Suprapubic skin (tissue), 4 donors: ENCODE measurements around the gene CHRM4. TPM values are rescaled to one million over a fixed set of nuclear protein-coding genes. Genes with fewer than 3 reads are reported as not detected.
A peak's percentile ranks its signal among the peaks of the same experiment; 100 is the strongest.

Source experiments
- DNase-seq, 2 donors: peaks; one replicate each; pipeline ENCODE4 v3.0.0-alpha.2; 2019; ENCODE audit warnings: low spot score in 2 of 2
- H3K27ac ChIP-seq: fragments of 200-600 bp; sonication (generic); one replicate; pipeline ENCODE4 v1.5.1; 2019
- H3K27me3 ChIP-seq: fragments of 200-600 bp; sonication (generic); one replicate; pipeline ENCODE4 v1.5.1; 2019
- H3K36me3 ChIP-seq: fragments of 200-600 bp; sonication (generic); one replicate; pipeline ENCODE4 v1.5.1; 2019
- H3K4me1 ChIP-seq: fragments of 200-600 bp; sonication (generic); one replicate; pipeline ENCODE4 v1.5.1; 2019
- H3K4me3 ChIP-seq: fragments of 200-600 bp; sonication (generic); one replicate; pipeline ENCODE4 v1.5.1; 2019; ENCODE audit warnings: mild to moderate bottlenecking
- H3K9me3 ChIP-seq: fragments of 200-600 bp; sonication (generic); one replicate; pipeline ENCODE4 v1.5.1; 2019
- EP300 ChIP-seq: sonication (generic); formaldehyde crosslinking; IDR thresholded peaks from one replicate; pipeline ENCODE4 v1.6.1; 2017; ENCODE audit warnings: antibody characterized with exemption
- POLR2A ChIP-seq, 2 donors: fragments of 450-650 bp; IDR thresholded peaks; one replicate each; pipeline ENCODE4 v1.6.1; 2017; ENCODE audit warnings: antibody characterized with exemption in 2 of 2, mild to moderate bottlenecking in 2 of 2, moderate library complexity in 2 of 2
- POLR2AphosphoS5 ChIP-seq, 3 donors: sonication (generic); formaldehyde crosslinking; IDR thresholded peaks; one replicate each; pipeline ENCODE4 v1.6.1; 2017; ENCODE audit warnings: antibody characterized with exemption in 3 of 3
- WGBS: methylation state at CpG from one replicate; pipeline ENCODE4 v1.1.5; 2018; 5-methylcytosine and 5-hydroxymethylcytosine counted together
- total RNA-seq, 4 donors: library from RNA; depleted of rRNA; stranded (reverse); fragments of >200 nt; gene quantifications; one replicate each; pipeline ENCODE4 v1.1.0, GENCODE V29; 2016
- TF ChIP-seq, protein P1 (sequence below), 2 donors: fragments of 200-600 bp in 1 of 2; fragments of 450-650 bp in 1 of 2; sonication (generic) in 1 of 2; IDR thresholded peaks; one replicate each; pipeline ENCODE4 v1.5.1; 2016 to 2019; ENCODE audit warnings: antibody characterized with exemption in 2 of 2, mild to moderate bottlenecking in 1 of 2, moderate library complexity in 1 of 2

Gene CHRM4
- total RNA-seq, 4 donors from 2014 or later: 0.80 to 3.0 (median 2.6) TPM

DNA sequence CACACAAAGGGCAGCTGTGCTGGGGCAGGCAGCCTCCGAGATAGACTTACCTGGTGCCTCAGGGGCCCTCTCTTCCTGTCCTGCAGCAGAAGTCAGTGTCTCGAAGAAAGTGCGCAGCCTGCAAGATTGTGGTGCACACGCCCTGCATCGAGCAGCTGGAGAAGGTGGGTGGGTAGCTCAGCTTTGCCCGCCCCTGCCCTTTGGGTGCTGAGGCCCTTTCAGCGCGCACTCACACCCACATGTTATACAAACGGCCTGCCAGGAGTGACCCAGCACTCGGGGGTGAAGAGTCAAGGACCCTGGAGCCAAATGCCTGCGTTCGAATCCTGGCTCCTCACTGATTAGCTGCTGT is 23.7 kb downstream of the CHRM4 start:
- no peak for DNase-seq
- WGBS: 100% methylated on average over 2 of the region's 12 CpGs
- Histone ChIP-seq H3K4me3 (no peak overlapping the region), H3K27me3 (no peaks in the 10 kb centered on the region), H3K9me3 (no peaks in the 10 kb centered on the region), H3K36me3 (peaks cover 52% of the 10 kb centered on the region), H3K4me1 (peaks cover 33% of the 10 kb centered on the region), H3K27ac (no peak overlapping the region)
- no peak for TF ChIP-seq EP300
- TF ChIP-seq POLR2A (IDR thresholded peaks at IDR 0.05): no peak
- TF ChIP-seq POLR2AphosphoS5 (IDR thresholded peaks at IDR 0.05): no peak
- TF ChIP-seq, protein P1, sequence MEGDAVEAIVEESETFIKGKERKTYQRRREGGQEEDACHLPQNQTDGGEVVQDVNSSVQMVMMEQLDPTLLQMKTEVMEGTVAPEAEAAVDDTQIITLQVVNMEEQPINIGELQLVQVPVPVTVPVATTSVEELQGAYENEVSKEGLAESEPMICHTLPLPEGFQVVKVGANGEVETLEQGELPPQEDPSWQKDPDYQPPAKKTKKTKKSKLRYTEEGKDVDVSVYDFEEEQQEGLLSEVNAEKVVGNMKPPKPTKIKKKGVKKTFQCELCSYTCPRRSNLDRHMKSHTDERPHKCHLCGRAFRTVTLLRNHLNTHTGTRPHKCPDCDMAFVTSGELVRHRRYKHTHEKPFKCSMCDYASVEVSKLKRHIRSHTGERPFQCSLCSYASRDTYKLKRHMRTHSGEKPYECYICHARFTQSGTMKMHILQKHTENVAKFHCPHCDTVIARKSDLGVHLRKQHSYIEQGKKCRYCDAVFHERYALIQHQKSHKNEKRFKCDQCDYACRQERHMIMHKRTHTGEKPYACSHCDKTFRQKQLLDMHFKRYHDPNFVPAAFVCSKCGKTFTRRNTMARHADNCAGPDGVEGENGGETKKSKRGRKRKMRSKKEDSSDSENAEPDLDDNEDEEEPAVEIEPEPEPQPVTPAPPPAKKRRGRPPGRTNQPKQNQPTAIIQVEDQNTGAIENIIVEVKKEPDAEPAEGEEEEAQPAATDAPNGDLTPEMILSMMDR (IDR thresholded peaks at IDR 0.05): no peak

DNA sequence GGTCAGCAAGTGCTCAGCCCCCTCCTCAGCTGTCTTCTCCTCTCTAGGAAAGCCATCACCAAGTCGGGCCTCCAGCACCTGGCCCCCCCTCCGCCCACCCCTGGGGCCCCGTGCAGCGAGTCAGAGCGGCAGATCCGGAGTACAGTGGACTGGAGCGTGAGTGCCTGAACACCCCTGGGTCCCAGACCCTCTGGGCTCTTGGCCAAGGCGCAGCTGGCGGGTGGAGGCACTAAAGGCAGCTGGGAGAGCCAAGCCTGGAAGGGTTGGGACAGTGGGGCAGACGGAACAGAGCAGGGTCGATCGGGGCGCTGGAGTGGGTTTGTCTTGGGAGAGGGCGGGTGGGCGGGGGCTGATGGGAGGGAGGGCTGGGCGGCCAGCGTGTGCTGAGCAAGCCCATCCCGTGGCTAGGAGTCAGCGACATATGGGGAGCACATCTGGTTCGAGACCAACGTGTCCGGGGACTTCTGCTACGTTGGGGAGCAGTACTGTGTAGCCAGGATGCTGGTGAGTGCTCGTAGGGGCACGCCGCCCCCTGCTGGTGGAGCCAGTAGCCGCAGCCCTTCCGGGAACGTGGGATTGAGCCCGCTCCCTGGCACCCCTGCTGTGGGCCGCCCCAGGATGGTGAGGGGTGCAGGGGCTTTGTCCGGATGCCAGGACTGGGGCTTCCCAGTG is 24.2 kb downstream of the CHRM4 start:
- H3K4me3 ChIP-seq: no peak overlapping the region
- no peak overlapping the region for H3K27ac ChIP-seq
- H3K36me3 ChIP-seq: peaks cover 46% of the 10 kb centered on the region
- DNase-seq: no peak
- H3K4me1 ChIP-seq: peaks cover 38% of the 10 kb centered on the region
- 24% methylated on average over 5 of the region's 32 CpGs for WGBS
- no peaks in the 10 kb centered on the region for H3K27me3 ChIP-seq
- no peaks in the 10 kb centered on the region for H3K9me3 ChIP-seq
- no peak for TF ChIP-seq EP300
- TF ChIP-seq, protein P1 (IDR thresholded peaks at IDR 0.05): peak; percentile 82 to 86

DNA sequence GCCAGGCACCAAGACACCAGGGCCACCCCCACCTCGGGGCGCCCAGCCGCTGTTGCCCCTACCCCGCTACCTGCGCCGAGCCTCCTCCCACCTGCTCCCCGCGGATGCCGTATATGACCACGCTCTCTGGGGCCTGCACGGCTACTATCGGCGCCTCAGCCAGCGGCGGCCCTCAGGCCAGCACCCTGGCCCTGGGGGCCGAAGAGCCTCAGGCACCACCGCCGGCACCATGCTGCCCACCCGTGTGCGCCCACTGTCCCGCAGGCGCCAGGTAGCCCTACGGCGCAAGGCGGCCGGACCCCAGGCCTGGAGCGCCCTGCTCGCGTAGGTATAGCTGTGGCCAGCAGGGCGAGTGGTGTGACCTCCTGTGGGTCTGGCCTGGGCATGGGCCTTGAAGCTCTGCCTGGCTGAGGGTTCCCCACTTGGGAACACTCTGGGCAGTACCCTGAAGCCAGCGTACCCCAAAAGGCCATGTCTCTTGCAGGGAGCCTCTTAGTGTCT is 24.9 kb downstream of the CHRM4 start:
- Histone ChIP-seq H3K36me3 (peaks cover 40% of the 10 kb centered on the region), H3K27ac (no peak overlapping the region), H3K27me3 (no peaks in the 10 kb centered on the region), H3K4me1 (peaks cover 45% of the 10 kb centered on the region), H3K9me3 (no peaks in the 10 kb centered on the region), H3K4me3 (no peak overlapping the region)
- TF ChIP-seq, protein P1 (IDR thresholded peaks at IDR 0.05): no peak
- no peak for TF ChIP-seq POLR2AphosphoS5 (IDR thresholded peaks at IDR 0.05)
- TF ChIP-seq EP300: no peak
- no peak for TF ChIP-seq POLR2A (IDR thresholded peaks at IDR 0.05)
- DNase-seq: no peak
- WGBS: 96% methylated on average over 16 of the region's 31 CpGs

DNA sequence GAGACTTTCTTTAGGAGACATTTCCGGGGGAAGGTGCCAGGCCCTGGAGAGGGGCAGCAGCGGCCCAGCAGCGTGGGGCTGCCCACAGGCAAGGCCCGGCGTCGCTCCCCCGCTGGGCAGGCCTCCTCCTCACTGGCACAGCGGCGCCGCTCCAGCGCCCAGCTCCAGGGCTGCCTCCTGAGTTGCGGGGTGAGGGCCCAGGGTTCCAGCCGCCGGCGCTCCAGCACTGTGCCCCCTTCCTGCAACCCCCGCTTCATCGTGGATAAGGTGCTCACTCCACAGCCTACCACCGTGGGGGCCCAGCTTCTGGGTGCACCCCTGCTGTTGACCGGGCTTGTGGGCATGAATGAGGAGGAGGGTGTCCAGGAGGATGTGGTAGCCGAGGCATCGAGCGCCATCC is 25.3 kb downstream of the CHRM4 start:
- no peak overlapping the region for H3K27ac ChIP-seq
- WGBS: 100% methylated on average over 3 of the region's 22 CpGs

DNA sequence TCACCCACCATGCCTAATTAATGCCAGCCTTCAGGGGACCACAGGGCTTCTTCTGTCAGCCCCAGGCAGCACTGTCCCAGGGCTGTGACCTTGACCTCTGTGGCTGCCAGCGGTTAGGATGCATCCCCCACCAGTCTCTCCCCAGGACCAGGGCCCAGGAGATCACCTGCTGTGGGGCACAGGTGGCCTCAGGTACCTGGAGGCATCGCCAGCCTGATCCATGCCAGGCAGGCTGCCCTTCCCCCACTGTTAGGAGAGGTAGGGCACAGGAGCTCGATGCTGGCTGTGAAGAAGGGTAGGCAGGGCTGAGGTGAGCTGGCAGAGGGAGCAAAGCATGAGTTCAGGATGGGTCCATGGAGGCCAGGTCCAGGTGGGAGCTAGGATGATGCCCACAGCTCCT is 26.8 kb downstream of the CHRM4 start:
- TF ChIP-seq EP300: no peak
- no peak for TF ChIP-seq POLR2AphosphoS5 (IDR thresholded peaks at IDR 0.05)
- no peak for TF ChIP-seq POLR2A (IDR thresholded peaks at IDR 0.05)

More for the DNA sequence above, 25.3 kb downstream of the CHRM4 start:
- no peak for DNase-seq
- no peak overlapping the region for H3K4me3 ChIP-seq
- no peak for TF ChIP-seq POLR2A (IDR thresholded peaks at IDR 0.05)
- H3K36me3 ChIP-seq: peaks cover 35% of the 10 kb centered on the region
- peaks cover 50% of the 10 kb centered on the region for H3K4me1 ChIP-seq
- H3K27me3 ChIP-seq: no peaks in the 10 kb centered on the region
- no peaks in the 10 kb centered on the region for H3K9me3 ChIP-seq

DNA sequence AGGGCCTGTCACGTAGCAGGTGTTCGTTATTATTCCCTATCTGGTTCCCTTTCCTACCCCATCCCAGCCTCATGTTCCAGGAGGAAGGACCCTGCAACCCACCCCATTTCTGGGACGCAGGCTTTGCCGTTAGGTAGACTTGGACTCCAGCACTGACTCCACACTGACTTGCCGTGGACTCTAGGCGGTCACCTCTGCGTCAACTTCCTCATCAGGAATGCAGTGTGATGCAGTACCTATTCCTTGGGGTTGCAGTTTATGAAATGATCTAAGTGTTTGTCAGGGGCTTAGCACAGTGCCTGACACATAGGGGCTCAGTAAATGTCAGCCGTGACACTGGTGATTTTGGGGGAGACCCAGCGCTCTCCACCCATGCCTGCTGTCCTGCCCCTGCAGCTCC is 27.5 kb downstream of the CHRM4 start:
- peak overlapping the region; percentile 80 for H3K27ac ChIP-seq
- 83% methylated on average over 2 of the region's 9 CpGs for whole genome bisulfite sequencing
- H3K36me3 ChIP-seq: peaks cover 19% of the 10 kb centered on the region
- DNase-seq: no peak
- H3K9me3 ChIP-seq: no peaks in the 10 kb centered on the region
- no peak overlapping the region for H3K4me3 ChIP-seq
- no peaks in the 10 kb centered on the region for H3K27me3 ChIP-seq
- TF ChIP-seq, protein P1 (IDR thresholded peaks at IDR 0.05): no peak
- TF ChIP-seq POLR2A (IDR thresholded peaks at IDR 0.05) (no peak), POLR2AphosphoS5 (IDR thresholded peaks at IDR 0.05) (no peak), EP300 (no peak)
- peaks cover 63% of the 10 kb centered on the region for H3K4me1 ChIP-seq

More for the DNA sequence above, 26.8 kb downstream of the CHRM4 start:
- no peaks in the 10 kb centered on the region for H3K9me3 ChIP-seq
- 33% methylated on average over 1 of the region's 3 CpGs for WGBS
- H3K27me3 ChIP-seq: no peaks in the 10 kb centered on the region
- DNase-seq: no peak
- H3K4me1 ChIP-seq: peaks cover 63% of the 10 kb centered on the region
- H3K4me3 ChIP-seq: no peak overlapping the region
- no peak overlapping the region for H3K27ac ChIP-seq
- peaks cover 25% of the 10 kb centered on the region for H3K36me3 ChIP-seq
